Panc1 (cell line): Measurements from ENCODE around the gene UBE2QL1. TPM values are rescaled to one million over a fixed set of nuclear protein-coding genes. Genes with fewer than 3 reads are reported as not detected.

Experiments
- ATAC-seq: fragments of 200-7000 bp; cut with Tn5 transposase; 2 replicates; pipeline ENCODE4 v1.9.1; 2020; ENCODE audit warnings: mild to moderate bottlenecking, moderate library complexity
- BruUV-seq: library from RNA; stranded (reverse); fragments of 400-500 nt; replicated peaks from 2 replicates; lab custom pipeline; 2021; lab: Mats Ljungman, UMichigan
- CTCF ChIA-PET: fragments of 300-600 bp; sonication (Branson Sonifier 250); formaldehyde crosslinking; loops from one replicate; lab custom pipeline; 2022; ENCODE audit warnings: antibody characterized with exemption; lab: Charles Lee
- POLR2A ChIA-PET: fragments of 300-600 bp; sonication (Branson Sonifier 250); formaldehyde crosslinking; loops from one replicate; lab custom pipeline; 2022; ENCODE audit warnings: antibody characterized with exemption; lab: Charles Lee
- DNase-seq: peaks from one replicate; pipeline ENCODE4 v3.0.0-alpha.2; 2010; ENCODE audit warnings: low read depth, low spot score
- H3K27ac ChIP-seq: 2 replicates; pipeline ENCODE4 v1.5.1; 2011; ENCODE audit warnings: mild to moderate bottlenecking, low read length, inconsistent platforms
- H3K27me3 ChIP-seq: fragments of 200-500 bp; sonication (Bioruptor generic); 2 replicates; pipeline ENCODE4 v1.6.0; 2014; ENCODE audit warnings: low read length, inconsistent platforms; ENCODE audit not compliant: control insufficient read depth, insufficient read depth
- H3K36me3 ChIP-seq: fragments of 200-500 bp; sonication (Bioruptor generic); 2 replicates; pipeline ENCODE4 v1.5.1; 2014; ENCODE audit warnings: inconsistent platforms, mild to moderate bottlenecking, low read length, moderate library complexity; ENCODE audit not compliant: control insufficient read depth, insufficient read depth
- H3K4me1 ChIP-seq: 2 replicates; pipeline ENCODE4 v1.5.1; 2011; ENCODE audit warnings: inconsistent platforms, mild to moderate bottlenecking, low read length, moderate library complexity; ENCODE audit not compliant: control insufficient read depth, insufficient read depth
- H3K4me3 ChIP-seq, 2 experiments: 2 replicates each; pipeline ENCODE4 v1.5.1; 2011 to 2012; ENCODE audit warnings: low read depth in 2 of 2, low read length in 2 of 2, mild to moderate bottlenecking in 2 of 2, inconsistent platforms in 1 of 2, moderate library complexity in 1 of 2
- H3K9me3 ChIP-seq: fragments of 200-500 bp; sonication (Bioruptor generic); 2 replicates; pipeline ENCODE4 v1.5.1; 2014; ENCODE audit warnings: low read depth, mild to moderate bottlenecking, inconsistent platforms, low read length, moderate library complexity; ENCODE audit not compliant: control insufficient read depth, insufficient read depth
- POLR2AphosphoS5 ChIP-seq: IDR thresholded peaks from 2 replicates; pipeline ENCODE4 v1.6.1; 2012; ENCODE audit warnings: mild to moderate bottlenecking, low read depth, low read length, moderate library complexity
- SIN3A ChIP-seq: IDR thresholded peaks from 2 replicates; pipeline ENCODE4 v1.6.1; 2012; ENCODE audit warnings: low read depth, mild to moderate bottlenecking, low read length, moderate library complexity, borderline replicate concordance; ENCODE audit not compliant: insufficient read depth
- TCF7L2 ChIP-seq: IDR thresholded peaks from 2 replicates; pipeline ENCODE4 v1.6.1; 2011; ENCODE audit warnings: mild to moderate bottlenecking, low read depth, low read length, inconsistent platforms
- in situ Hi-C: cut with HindIII; loops from 2 replicates; pipeline ENCODE4 v1.10.0; 2016; ENCODE audit warnings: low sequenced_read_pairs, low pct_unique_long_range_greater_than_20kb
- intact Hi-C: fragments of 100-400 bp; cut with micrococcal nuclease; formaldehyde crosslinking; loops from one replicate; pipeline ENCODE4 v1.10.0; 2022; ENCODE audit not compliant: unreplicated experiment
- total RNA-seq: library from RNA; stranded (reverse); gene quantifications from one replicate; pipeline ENCODE4 v1.2.1, GENCODE V29; 2021; ENCODE audit not compliant: unreplicated experiment
- TF ChIP-seq, protein P1 (sequence below), 2 experiments: IDR thresholded peaks; 2 replicates each; pipeline ENCODE4 v1.6.1; 2011 to 2012; ENCODE audit warnings: low read depth in 2 of 2, control low read depth in 1 of 2, low read length in 1 of 2, mild to moderate bottlenecking in 1 of 2, moderate library complexity in 1 of 2; ENCODE audit not compliant: insufficient read depth in 1 of 2
- TF ChIP-seq, protein P2 (sequence below): fragments of 450-650 bp; IDR thresholded peaks from 2 replicates; pipeline ENCODE4 v1.5.1; 2017; ENCODE audit warnings: mild to moderate bottlenecking

Gene UBE2QL1
- total RNA-seq, 1 experiment from 2014 or later = not detected

GRCh38 chr5:6412811-6413210, 35.8 kb upstream of the UBE2QL1 start:
- in situ Hi-C loops = no loop called here
- TF ChIP-seq POLR2AphosphoS5 = no peak
- TF ChIP-seq, protein P1, sequence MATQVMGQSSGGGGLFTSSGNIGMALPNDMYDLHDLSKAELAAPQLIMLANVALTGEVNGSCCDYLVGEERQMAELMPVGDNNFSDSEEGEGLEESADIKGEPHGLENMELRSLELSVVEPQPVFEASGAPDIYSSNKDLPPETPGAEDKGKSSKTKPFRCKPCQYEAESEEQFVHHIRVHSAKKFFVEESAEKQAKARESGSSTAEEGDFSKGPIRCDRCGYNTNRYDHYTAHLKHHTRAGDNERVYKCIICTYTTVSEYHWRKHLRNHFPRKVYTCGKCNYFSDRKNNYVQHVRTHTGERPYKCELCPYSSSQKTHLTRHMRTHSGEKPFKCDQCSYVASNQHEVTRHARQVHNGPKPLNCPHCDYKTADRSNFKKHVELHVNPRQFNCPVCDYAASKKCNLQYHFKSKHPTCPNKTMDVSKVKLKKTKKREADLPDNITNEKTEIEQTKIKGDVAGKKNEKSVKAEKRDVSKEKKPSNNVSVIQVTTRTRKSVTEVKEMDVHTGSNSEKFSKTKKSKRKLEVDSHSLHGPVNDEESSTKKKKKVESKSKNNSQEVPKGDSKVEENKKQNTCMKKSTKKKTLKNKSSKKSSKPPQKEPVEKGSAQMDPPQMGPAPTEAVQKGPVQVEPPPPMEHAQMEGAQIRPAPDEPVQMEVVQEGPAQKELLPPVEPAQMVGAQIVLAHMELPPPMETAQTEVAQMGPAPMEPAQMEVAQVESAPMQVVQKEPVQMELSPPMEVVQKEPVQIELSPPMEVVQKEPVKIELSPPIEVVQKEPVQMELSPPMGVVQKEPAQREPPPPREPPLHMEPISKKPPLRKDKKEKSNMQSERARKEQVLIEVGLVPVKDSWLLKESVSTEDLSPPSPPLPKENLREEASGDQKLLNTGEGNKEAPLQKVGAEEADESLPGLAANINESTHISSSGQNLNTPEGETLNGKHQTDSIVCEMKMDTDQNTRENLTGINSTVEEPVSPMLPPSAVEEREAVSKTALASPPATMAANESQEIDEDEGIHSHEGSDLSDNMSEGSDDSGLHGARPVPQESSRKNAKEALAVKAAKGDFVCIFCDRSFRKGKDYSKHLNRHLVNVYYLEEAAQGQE (IDR thresholded peaks at IDR 0.05; ENCODE audit: insufficient read depth in 1 of 2, low read depth in 2 of 2, low read length in 1 of 2) = no peak
- no peak for TF ChIP-seq SIN3A
- TF ChIP-seq, protein P2, sequence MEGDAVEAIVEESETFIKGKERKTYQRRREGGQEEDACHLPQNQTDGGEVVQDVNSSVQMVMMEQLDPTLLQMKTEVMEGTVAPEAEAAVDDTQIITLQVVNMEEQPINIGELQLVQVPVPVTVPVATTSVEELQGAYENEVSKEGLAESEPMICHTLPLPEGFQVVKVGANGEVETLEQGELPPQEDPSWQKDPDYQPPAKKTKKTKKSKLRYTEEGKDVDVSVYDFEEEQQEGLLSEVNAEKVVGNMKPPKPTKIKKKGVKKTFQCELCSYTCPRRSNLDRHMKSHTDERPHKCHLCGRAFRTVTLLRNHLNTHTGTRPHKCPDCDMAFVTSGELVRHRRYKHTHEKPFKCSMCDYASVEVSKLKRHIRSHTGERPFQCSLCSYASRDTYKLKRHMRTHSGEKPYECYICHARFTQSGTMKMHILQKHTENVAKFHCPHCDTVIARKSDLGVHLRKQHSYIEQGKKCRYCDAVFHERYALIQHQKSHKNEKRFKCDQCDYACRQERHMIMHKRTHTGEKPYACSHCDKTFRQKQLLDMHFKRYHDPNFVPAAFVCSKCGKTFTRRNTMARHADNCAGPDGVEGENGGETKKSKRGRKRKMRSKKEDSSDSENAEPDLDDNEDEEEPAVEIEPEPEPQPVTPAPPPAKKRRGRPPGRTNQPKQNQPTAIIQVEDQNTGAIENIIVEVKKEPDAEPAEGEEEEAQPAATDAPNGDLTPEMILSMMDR = no peak
- TF ChIP-seq TCF7L2 = no peak
- BruUV-seq = no TSS peak
- H3K36me3 ChIP-seq = no peaks in the 10 kb centered on the region
- intact Hi-C loops = no loop called here
- DNase-seq (no peak), ATAC-seq (no peak)
- H3K9me3 ChIP-seq = no peaks in the 10 kb centered on the region
- H3K27ac ChIP-seq = no peak overlapping the region
- H3K4me1 ChIP-seq = no peaks in the 10 kb centered on the region
- H3K4me3 ChIP-seq = no peak overlapping the region
- CTCF ChIA-PET = no interaction called here
- H3K27me3 ChIP-seq = 0 out of 2 replicates have a peak, but pooled peaks cover under 1% of the 10 kb centered on the region
- POLR2A ChIA-PET = no interaction called here

GRCh38 chr5:6417657-6418056, 31.0 kb upstream of the UBE2QL1 start:
- no peaks in the 10 kb centered on the region for H3K4me1 ChIP-seq
- H3K36me3 ChIP-seq = no peaks in the 10 kb centered on the region
- CTCF ChIA-PET = no interaction called here
- no peaks in the 10 kb centered on the region for H3K9me3 ChIP-seq
- no peak for DNase-seq
- in situ Hi-C loops (no loop called here), intact Hi-C loops (no loop called here)
- POLR2A ChIA-PET = no interaction called here
- no peak overlapping the region for H3K4me3 ChIP-seq
- TF ChIP-seq SIN3A (no peak), POLR2AphosphoS5 (no peak), TCF7L2 (no peak)
- TF ChIP-seq, protein P1 (IDR thresholded peaks at IDR 0.05; ENCODE audit: insufficient read depth in 1 of 2, low read depth in 2 of 2, low read length in 1 of 2) = no peak
- TF ChIP-seq, protein P2 = no peak
- H3K27ac ChIP-seq = no peak overlapping the region
- ATAC-seq = no peak
- no peaks in the 10 kb centered on the region for H3K27me3 ChIP-seq
- BruUV-seq = no TSS peak
